Measurements from ENCODE around the gene PPFIBP2.

Gene PPFIBP2

GRCh38 chr11:7531011-7531410, 17.2 kb downstream of the PPFIBP2 start:
- TF ChIP-seq CTCF (IDR thresholded peaks at IDR 0.05; ENCODE audit: low read depth, low read length, missing control alignments): no peak
- no peak overlapping the region for H3K4me3 ChIP-seq (replicated peaks; ENCODE audit: low read depth, low read length)
- DNase-seq (ENCODE audit: extremely low read depth, low read depth): no peak

GRCh38 chr11:7532405-7533145, 18.8 kb downstream of the PPFIBP2 start:
- DNase-seq (ENCODE audit: extremely low read depth, low read depth): no peak
- no peak overlapping the region for H3K4me3 ChIP-seq (replicated peaks; ENCODE audit: low read depth, low read length)
- no peak for TF ChIP-seq CTCF (IDR thresholded peaks at IDR 0.05; ENCODE audit: low read depth, low read length, missing control alignments)

DNA sequence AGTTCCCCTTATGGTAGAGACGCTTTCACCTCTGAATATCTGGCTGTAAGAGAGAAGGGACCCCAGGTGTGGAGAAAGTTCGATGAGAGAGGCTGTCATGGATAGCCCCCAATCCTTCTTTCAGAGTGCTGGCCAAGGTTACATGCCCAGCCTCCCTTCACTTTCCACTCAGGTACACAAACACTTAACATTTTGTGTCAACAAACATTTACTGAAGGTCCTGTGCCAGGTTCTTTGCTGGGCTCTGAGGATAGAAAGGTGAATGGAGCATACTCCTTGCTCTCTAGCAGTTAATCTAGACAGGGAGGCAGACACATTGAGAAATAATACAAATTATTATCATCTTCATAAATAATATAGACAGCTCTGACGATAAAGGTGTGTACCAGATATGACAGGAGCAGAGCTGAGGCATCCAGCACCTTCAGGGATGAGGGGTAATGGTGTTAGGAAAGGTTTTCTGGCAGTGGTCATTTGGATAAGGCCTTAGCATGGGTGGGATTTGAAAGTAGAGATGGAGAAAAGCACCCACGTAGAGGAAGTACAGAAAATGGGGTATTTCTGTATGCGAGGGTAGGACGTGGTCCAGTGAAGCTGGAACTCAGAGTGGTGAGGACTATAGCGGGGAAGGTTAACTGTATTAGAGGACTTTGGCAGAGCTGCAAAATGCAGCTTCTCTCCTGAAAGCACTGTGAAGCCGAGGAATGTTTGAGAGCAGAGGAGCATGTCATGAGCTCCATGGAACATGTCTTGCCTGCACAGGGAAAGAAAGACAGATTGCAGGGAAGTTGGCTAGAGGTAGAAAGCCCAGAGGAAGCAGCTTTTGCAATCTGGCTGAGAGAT, 19.6 kb downstream of the PPFIBP2 start:
- no peak for DNase-seq (ENCODE audit: extremely low read depth, low read depth)
- H3K4me3 ChIP-seq (replicated peaks; ENCODE audit: low read depth, low read length): no peak overlapping the region
- no peak for TF ChIP-seq CTCF (IDR thresholded peaks at IDR 0.05; ENCODE audit: low read depth, low read length, missing control alignments)

DNA sequence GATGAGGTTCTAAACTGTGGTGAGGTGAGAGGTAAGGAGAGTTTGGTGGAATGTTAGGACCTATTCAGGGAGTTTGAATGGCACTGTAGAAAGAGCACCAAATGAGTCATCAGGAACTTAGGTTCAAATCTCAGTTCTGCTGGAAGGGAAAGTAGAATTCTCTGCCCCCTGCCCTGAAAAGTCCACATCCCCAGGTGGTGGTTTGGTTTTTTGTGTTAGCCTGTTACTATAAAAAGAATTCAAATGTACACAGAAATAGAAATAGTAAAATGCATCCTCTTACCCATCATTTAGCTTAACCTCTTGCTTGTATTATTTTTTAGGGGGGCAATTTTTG, 20.2 kb downstream of the PPFIBP2 start:
- TF ChIP-seq CTCF (IDR thresholded peaks at IDR 0.05; ENCODE audit: low read depth, low read length, missing control alignments): no peak
- H3K4me3 ChIP-seq (replicated peaks; ENCODE audit: low read depth, low read length): no peak overlapping the region
- DNase-seq (ENCODE audit: extremely low read depth, low read depth): no peak

DNA sequence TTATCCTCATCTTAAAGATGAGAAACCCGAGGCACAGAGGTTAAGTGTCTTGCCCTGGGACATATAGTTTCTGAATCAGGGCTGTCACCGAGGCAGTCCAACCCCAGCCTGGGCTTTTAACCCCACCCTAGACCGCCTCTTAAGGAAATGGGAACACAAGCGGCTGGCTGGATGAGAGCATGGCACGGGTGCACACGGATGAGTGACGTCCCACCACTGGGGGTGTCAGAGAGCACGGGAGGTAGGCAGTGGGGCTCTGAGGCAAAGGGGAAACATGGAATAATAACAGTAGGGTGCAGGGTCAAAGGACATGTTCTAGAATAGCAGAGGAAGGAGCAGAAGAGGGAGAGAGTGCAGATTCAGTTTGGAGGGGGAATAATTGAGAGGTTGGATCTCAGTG, 22.3 kb downstream of the PPFIBP2 start:
- no peak overlapping the region for H3K4me3 ChIP-seq (replicated peaks; ENCODE audit: low read depth, low read length)
- DNase-seq (ENCODE audit: extremely low read depth, low read depth): no peak
- peak; percentile 4 for TF ChIP-seq CTCF (IDR thresholded peaks at IDR 0.05; ENCODE audit: low read depth, low read length, missing control alignments)

DNA sequence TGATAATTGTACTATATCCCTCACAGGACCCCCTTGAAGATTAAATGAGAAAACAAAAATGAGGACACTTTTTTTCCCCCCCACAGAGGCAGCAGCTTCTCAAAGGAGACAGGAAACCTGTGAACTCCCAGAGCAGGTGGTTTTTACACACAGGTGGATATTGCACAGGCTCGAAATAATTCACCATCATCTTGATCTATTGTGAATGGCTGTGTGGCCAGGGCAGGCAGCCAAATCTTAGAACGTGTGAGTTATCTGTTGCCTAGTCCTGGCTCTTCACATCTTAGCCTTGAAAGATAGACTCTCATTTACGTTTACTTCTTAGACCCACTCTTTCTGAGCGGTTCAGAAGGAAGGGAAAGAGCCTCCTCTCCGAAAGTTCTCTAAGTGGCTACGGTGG, 23.5 kb downstream of the PPFIBP2 start:
- no peak overlapping the region for H3K4me3 ChIP-seq (replicated peaks; ENCODE audit: low read depth, low read length)
- no peak for TF ChIP-seq CTCF (IDR thresholded peaks at IDR 0.05; ENCODE audit: low read depth, low read length, missing control alignments)
- no peak for DNase-seq (ENCODE audit: extremely low read depth, low read depth)

All from HFF-Myc (cell line).